ENCODE data around the gene ZSWIM3.
"Not testable (repeated sequence)": the region's sequence is repeated elsewhere in the genome, so short reads cannot be mapped to it uniquely, and the experiment has no call there.

ZSWIM3 gene

GRCh38 chr20:45857114-45857881 lies at the start of gene ZSWIM3, which contains the start of gene ACOT8:
ZSWIM3 (plus strand) TSS chr20:45857614; CDS start chr20:45857826, 212 bp downstream.
ACOT8 (minus strand) TSS chr20:45857392; CDS start chr20:45857315, 77 bp downstream.
- peak; percentile 99 for DNase-seq

GRCh38 chr20:45810191-45810970 lies 47.0 kb upstream of the ZSWIM3 start:
- DNase-seq: no peak

DNA sequence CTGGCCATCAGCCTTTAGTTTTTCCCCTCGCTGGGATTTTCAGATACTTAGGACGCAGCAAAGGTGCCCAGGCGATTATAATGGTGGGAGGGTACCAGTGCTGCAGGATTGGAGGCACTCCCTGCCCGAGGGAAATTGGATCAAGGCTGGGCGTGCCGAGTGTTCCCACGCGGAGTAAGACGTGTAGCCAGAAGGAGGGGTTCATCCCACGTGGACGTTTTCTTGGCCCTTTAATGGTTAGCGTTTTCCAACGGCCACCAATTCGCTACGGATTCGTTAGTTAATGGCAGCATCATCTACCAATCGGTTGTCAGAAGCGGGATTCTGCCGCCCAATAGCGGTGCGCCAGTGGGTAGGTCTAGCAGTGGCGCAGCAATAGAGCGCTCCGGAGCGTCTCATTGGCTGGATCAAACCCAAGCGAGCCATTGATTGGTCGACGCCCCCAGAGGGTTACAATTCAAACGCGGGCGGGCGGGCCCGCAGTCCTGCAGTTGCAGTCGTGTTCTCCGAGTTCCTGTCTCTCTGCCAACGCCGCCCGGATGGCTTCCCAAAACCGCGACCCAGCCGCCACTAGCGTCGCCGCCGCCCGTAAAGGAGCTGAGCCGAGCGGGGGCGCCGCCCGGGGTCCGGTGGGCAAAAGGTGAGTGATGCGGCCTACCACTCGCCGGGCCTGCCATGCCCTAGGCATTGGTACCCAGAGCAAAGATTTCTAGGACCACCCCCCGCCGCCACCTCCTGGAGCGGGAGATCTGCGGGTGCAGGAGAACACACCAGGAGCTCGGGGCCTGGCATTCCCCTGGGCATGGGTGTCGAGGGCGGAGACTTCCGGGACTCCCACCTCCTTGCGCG lies 45.0 kb upstream of the ZSWIM3 start, which contains the start of gene UBE2C:
UBE2C (plus strand) TSS at position 488 of the 849 bp plus-strand sequence; CDS start at position 540, 52 bp downstream.
- DNase-seq: peak; percentile 99

DNA sequence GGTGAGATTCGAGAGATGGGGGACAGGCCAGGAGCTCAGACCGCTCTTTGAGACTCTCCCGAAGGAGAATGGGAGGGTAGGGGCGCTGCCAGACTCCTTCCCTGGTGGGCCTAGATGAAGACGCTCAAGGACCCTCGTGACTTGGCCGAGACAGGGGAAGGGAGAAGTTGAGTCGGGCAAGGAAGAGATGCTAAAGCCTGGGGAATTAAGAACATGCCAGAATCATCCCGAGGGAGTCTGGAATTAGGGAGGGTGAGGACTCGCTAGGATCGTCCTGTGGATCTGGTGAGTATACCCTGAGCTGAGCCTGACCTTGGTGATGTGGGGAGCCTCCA lies 44.4 kb upstream of the ZSWIM3 start:
- no peak for DNase-seq

DNA sequence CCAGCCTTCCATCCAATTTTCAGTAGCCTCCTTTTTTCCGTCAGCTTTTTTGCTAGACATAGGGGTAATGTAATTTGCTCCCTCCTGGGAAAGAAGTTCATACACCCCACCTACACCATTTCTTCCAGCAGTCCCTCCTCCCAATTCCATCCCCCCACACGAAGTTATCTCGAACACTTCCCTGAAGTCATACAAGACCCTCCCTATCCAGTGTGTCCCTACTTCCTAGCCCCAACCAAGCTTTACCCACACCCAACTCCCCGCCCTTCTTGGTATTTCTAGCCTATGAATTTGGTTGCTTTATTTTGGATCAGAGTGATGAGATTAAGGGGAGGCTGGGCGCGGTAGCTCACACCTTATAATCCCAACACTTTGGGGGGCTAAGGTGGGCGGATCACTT lies 43.9 kb upstream of the ZSWIM3 start:
- no peak for DNase-seq

- DNase-seq: no peak
These were observed 43.1 kb upstream of the ZSWIM3 start for GRCh38 chr20:45814314-45814713.

DNA sequence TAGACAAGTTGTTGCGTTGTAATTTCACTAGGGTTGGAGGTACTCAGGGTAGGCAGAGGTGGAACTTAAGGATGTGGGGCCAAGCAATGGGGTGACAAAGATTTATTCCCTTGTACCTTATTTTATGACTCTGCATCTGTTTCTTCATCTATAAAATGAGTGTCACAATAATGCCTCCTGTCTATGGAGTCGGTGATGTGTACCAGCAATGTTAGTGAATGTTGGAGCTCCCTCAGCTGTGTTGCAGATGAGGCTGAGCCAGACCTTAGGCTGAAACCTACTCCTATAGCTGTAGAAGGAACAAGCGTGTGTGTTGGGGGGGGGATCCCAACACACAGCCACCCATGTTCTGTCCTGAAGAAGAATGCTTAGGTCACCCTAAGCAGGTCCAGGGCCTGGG lies 40.5 kb upstream of the ZSWIM3 start:
- DNase-seq: no peak

DNA sequence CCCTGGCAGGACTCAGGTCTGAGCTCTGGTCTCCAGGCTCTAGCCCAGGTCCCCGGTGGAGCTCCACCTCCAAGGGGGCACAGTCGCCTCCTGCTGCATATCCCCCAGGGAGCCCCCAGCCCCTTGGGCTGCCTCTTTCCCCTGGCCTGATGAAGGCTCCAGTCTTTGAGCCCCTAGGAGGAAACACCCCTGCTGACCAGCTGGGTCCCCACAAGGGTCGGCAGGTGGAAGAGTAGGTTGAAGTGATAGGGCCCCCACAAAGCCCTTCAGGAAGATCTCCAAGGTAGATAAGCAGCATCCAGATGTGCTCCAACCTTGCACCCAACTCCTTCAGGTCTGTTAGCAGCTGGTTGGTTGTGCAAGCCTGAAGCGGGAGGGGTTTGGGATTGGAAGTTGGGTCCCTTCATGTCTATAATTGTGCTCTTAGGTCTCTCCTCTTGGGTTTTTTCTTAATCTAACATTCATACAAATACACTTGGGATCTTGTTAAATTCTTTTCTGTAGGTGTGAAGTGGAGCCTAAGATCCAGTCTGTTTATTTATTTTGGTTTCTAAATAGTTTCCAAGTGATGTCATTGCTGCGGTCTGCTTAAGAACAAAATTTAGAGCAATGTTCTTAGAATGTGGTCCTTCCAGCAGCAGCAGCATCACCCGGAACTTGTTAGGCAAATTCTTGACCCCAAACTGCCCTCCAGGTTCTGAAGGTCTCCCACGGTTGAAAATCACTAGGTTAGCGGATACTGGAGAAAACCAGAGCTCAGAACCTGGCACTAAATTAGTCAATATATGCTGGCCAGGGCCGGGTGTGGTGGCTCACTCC lies 39.8 kb upstream of the ZSWIM3 start:
- no peak for DNase-seq

- DNase-seq: no peak
These were observed 39.2 kb upstream of the ZSWIM3 start for GRCh38 chr20:45818239-45818638.

GRCh38 chr20:45819466-45819865 lies 37.9 kb upstream of the ZSWIM3 start:
- no peak for DNase-seq

GRCh38 chr20:45821947-45822346 lies 35.5 kb upstream of the ZSWIM3 start:
- DNase-seq: peak; percentile 12

DNA sequence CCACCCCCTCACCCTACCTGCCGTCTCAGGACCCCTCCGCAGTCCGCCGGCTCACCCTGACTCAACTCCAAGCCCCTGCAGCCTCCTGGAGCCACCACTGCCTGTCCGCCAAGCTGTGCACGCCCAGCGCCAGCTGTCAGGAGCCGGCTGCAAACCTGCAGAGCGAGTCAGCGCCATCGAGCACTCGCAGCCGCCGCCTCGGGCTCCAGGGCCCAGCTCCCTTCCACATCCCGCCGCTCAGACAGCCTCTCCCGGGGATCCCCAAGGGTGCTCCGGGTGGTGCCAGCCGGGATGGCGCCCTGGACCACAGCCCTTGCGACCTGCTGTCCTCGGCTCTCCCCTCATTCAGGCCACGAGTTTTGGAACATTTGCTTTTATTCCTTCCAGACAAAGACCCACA lies 34.6 kb upstream of the ZSWIM3 start:
- DNase-seq: peak; percentile 42

DNA sequence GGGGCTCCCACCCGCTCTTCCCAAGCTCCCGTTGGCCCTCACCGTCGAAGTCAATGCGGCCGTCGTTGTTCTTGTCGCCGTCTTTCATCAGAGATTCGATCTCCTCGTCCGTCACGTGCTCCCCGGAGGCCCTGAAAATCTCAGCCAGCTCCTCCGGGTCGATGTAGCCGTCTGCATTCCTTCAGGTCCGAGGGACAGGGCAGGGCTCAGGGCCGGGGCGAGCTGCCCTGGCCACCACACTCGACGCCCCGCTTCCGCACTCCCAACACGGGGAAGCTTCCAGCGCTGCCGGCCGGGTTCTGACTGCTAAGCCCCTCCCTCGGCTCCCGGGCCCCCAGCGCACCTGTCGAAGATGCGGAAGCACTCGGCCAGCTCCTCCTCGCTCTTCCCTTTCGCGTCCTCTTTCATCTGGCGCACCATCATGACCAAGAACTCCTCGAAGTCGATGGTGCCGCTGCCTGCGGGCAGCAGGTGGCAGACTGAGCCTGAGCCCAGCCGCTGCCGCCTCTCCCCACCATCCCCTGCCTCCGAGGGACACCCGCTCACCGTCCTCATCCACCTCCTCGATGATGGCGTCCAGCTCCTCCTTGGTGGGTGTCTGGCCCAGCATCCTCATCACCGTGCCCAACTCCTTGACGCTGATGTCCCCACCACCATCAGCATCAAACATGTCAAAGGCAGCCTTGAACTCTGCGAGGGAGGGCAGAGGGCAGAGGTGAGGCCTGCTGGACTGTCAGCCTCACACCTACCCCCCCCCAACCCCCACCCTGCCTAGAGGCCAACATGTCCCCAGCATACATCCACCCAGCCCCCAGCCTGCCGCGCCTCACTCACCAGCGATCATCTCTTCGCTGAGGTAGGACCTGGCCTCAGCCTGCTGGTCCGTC lies 33.2 kb upstream of the ZSWIM3 start:
- DNase-seq: no peak

GRCh38 chr20:45826381-45827019 lies 30.9 kb upstream of the ZSWIM3 start:
- DNase-seq: peak; percentile 75

DNA sequence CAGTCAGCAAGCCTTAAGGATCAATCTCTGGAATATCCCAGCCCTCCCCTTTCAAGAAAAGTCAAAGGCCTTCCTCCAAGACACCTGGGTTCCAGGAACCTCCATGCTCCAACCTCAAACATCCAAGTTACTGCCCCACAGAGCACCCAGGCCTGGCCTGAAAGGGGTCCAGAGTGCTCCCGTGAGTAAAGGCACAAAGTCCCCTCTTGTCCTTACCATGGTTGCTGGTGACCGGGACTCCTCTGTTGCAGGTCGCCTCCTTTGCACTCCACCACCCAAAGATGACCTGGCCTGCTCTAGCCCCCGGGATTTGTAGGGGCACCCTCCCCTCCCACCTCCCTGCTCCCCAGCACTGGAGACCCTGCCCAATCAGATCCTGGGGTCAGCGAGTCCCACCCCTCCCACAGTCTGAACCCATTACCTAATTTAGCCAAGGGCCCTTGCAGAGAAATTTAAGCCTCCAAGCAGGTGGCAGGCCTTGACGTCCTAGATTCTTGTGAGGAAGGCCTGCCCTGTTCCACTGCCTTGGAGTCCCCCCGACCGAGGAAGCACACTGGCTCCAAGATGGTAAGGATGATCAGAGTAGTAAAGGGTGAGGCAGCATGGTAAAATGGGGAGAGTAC lies 30.3 kb upstream of the ZSWIM3 start, which contains the start of gene TNNC2:
TNNC2 (minus strand) TSS at position 283 of the 623 bp plus-strand sequence; CDS start at position 219, 64 bp downstream.
- no peak for DNase-seq

DNA sequence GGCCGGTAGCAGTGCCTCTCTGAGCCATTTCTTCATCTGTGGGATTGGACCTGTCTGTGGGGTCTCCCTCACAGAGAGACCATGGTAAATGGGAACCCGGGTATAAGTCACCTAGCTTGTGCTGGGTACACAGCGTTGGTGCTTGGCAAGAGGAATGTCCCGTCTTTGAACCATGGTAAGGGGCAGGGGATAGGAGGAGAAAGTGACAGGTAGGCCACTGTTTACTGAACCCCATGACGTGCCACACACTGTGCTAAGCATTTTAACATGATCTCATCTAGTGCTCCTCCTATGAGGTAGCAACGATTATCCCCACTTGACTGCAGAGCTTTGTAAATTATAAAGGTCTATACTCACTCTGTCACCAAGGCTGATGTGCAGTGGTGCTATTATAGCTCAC lies 29.7 kb upstream of the ZSWIM3 start:
- DNase-seq: no peak

DNA sequence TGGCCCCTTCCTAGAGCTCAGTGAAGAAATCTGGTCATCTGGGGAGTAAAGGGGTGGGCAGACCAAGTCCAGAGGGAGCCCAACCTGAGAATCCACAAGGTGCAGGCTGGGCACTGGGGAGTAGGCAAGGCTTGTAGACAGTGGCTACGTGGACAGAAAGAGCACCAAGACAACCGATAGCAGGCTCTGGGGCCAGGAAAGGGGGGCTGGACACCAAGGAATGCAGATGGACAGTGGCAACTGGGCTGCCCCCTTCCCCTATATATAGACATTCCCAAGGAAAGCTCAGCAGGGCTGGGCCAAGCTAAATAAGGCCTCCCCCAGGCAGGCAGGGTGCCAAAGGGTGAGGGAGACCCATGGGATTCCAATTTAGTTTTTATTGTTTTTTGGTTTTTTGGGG lies 28.8 kb upstream of the ZSWIM3 start:
- no peak for DNase-seq

GRCh38 chr20:45829673-45830106 lies 27.7 kb upstream of the ZSWIM3 start:
- DNase-seq: not testable (repeated sequence)

DNA sequence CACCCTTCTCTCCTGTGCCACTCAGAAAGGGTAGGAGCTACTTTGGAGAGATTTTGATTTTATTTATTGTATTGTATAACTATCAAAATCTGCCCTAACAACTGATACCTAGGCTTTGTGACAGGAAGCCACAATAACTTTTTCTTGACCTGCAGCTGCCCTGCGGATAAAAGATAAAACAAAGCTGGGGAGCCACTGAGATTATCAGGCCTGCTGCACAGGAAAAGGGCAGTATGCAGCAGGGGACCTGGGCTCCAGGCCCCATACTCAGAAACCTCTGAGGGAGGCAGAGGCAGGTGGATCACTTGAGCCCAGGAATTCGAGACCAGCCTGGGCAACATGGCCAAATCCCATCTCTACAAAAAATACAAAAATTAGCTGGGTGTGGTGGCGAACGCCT lies 24.8 kb upstream of the ZSWIM3 start:
- DNase-seq: no peak
